ENCODE data around the gene OR52N1. TPM values are rescaled to one million over a fixed set of nuclear protein-coding genes. Genes with fewer than 3 reads are reported as not detected.
A peak's percentile ranks its signal among the peaks of the same experiment; 100 is the strongest.

The OR52N1 gene
- total and polyA plus RNA-seq, 2 of the 4 experiments (the other 2 are of a cell fraction), result not detected

- no peak overlapping the region for H2BK5ac ChIP-seq (ENCODE audit: low read depth, low read length, poor library complexity, severe bottlenecking)
- H3K4me1 ChIP-seq (ENCODE audit: control insufficient read depth, insufficient read depth, low read length), result no peaks in the 10 kb centered on the region
- no peak overlapping the region for H3K14ac ChIP-seq (replicated peaks; ENCODE audit: low read depth, low read length)
- H3K9me3 ChIP-seq (ENCODE audit: control insufficient read depth, insufficient read depth, low read length), result no peaks in the 10 kb centered on the region
- H2AK5ac ChIP-seq (ENCODE audit: low read depth, low read length), result no peak overlapping the region
- H3K79me1 ChIP-seq (ENCODE audit: low read depth in 1 of 2, low read length in 2 of 2), result no peaks in the 10 kb centered on the region
- H4K20me1 ChIP-seq (ENCODE audit: insufficient read depth, low read length), result no peaks in the 10 kb centered on the region
- no peak overlapping the region for H3K4me3 ChIP-seq (ENCODE audit: insufficient read depth, low read depth, low read length)
- no peak overlapping the region for H2AFZ ChIP-seq (replicated peaks; ENCODE audit: low read length, poor library complexity)
- H3K27me3 ChIP-seq (ENCODE audit: control insufficient read depth, insufficient read depth, low read length), result no peaks in the 10 kb centered on the region
- no peak overlapping the region for H4K8ac ChIP-seq (ENCODE audit: low read depth in 2 of 2, low read length in 2 of 2)
- H2BK15ac ChIP-seq (ENCODE audit: low read depth, low read length), result no peak overlapping the region
- TF ChIP-seq RFX5 (IDR thresholded peaks at IDR 0.05; ENCODE audit: low read depth, low read length), result no peak
- peak; percentile 34 for TF ChIP-seq MAFK (IDR thresholded peaks at IDR 0.05; ENCODE audit: low read depth, low read length)
- H4K91ac ChIP-seq (ENCODE audit: insufficient read depth, low read depth, low read length), result no peak overlapping the region
- H3K4ac ChIP-seq (ENCODE audit: low read depth, low read length), result no peak overlapping the region
- H2BK20ac ChIP-seq (ENCODE audit: low read depth, low read length), result no peak overlapping the region
- POLR2A ChIA-PET (ENCODE audit: unreplicated experiment), result no interaction called here
- in situ Hi-C loops (cut with MboI; ENCODE audit: low sequenced_read_pairs) (no loop called here), intact Hi-C loops (cut with micrococcal nuclease) (no loop called here), dilution Hi-C loops (cut with HindIII; ENCODE audit: low sequenced_read_pairs, unreplicated experiment) (no loop called here)
- no peak overlapping the region for H3K18ac ChIP-seq (ENCODE audit: low read depth, low read length)
- no peak overlapping the region for H3K9ac ChIP-seq (ENCODE audit: low read depth, low read length)
- no TSS peak for BruUV-seq (replicated peaks)
- no peaks in the 10 kb centered on the region for H3K9me1 ChIP-seq (ENCODE audit: insufficient read depth, low read length)
- ATAC-seq (ENCODE audit: low read depth) (no peak), DNase-seq (no peak)
- no peak overlapping the region for H3K56ac ChIP-seq (ENCODE audit: extremely low read depth, insufficient read depth, low read length)
- no peak overlapping the region for H4K5ac ChIP-seq (ENCODE audit: low read depth, low read length)
- no peak overlapping the region for H3K4me2 ChIP-seq (ENCODE audit: low read depth, low read length)
- CTCF ChIA-PET, result no interaction called here
- no peak overlapping the region for H3K23ac ChIP-seq (ENCODE audit: low read depth, low read length)
- WGBS, 2 experiments (ENCODE audit: extremely low coverage in 2 of 2, insufficient read length in 1 of 2), result no CpG with 5 or more reads among the region's 3 CpGs
- H3K36me3 ChIP-seq (ENCODE audit: control insufficient read depth, insufficient read depth, low read length), result no peaks in the 10 kb centered on the region
- H2BK120ac ChIP-seq (ENCODE audit: low read depth, low read length), result no peak overlapping the region
- H2AK9ac ChIP-seq (replicated peaks; ENCODE audit: low read depth, low read length, poor library complexity), result no peak overlapping the region
- H3K27ac ChIP-seq (ENCODE audit: insufficient read depth, low read length), result no peak overlapping the region
These were observed 41.2 kb downstream of the OR52N1 start for GRCh38 chr11:5749836-5750235.
